Ishikawa (cell line): ENCODE measurements around the gene PYGO2.
A peak's percentile ranks its signal among the peaks of the same experiment; 100 is the strongest.

Experiments
- CEBPB ChIP-seq: IDR thresholded peaks from 2 replicates; pipeline ENCODE4 v1.6.1; 2012
- CREB1 ChIP-seq: IDR thresholded peaks from 2 replicates; pipeline ENCODE4 v1.6.1; 2012; ENCODE audit warnings: low read depth
- EGR1 ChIP-seq: IDR thresholded peaks from 2 replicates; pipeline ENCODE4 v1.6.1; 2012
- EP300 ChIP-seq: IDR thresholded peaks from 2 replicates; pipeline ENCODE4 v1.6.1; 2012; ENCODE audit warnings: borderline replicate concordance
- TAF1 ChIP-seq: IDR thresholded peaks from 2 replicates; pipeline ENCODE4 v1.6.1; 2012; ENCODE audit warnings: low read depth, mild to moderate bottlenecking
- YY1 ChIP-seq: IDR thresholded peaks from 2 replicates; pipeline ENCODE4 v1.6.1; 2012; ENCODE audit warnings: low read depth
- TF ChIP-seq, protein P1 (sequence below): IDR thresholded peaks from 2 replicates; pipeline ENCODE4 v1.6.1; 2012
- TF ChIP-seq, protein P2 (sequence below): IDR thresholded peaks from 2 replicates; pipeline ENCODE4 v1.6.1; 2012; ENCODE audit warnings: low read depth, mild to moderate bottlenecking
- TF ChIP-seq, protein P3 (sequence below): IDR thresholded peaks from 2 replicates; pipeline ENCODE4 v1.6.1; 2012

DNA sequence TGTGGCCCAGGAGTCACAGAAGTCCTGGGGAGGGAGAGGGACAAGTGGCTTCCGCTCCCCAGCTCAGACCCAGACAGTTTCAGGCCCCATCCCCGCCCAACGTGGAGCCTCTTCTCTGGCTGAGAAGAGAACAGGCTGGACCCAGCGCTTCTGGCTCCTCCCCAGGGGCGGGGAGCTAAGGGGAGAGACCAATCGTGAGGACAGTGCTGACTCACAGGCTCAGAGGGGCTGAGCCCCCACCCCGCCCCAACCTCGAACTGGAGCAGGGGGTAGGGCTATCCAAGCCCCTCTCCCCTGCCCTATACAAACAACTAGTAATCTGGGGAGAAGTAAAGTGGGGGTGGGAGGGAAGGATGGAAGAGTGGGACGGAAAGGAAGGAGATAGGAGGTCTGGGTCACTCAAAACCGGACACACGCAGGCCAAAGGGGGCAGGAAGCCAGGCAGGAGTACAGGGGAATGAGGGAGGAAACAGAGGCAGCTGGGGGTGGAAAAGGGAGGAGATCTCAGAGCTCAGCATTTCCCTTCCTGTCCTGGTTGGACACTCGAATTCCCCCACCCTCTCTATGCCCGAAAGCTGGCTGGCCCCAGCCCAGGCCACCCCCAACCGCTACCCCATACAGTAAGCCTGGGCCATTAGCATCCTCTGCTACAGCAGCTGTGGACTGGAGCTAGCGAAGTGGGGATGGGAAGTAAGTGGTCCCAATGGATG, 9.2 kb upstream of the PYGO2 start, which contains the start of gene SHC1:
- TF ChIP-seq, protein P1, sequence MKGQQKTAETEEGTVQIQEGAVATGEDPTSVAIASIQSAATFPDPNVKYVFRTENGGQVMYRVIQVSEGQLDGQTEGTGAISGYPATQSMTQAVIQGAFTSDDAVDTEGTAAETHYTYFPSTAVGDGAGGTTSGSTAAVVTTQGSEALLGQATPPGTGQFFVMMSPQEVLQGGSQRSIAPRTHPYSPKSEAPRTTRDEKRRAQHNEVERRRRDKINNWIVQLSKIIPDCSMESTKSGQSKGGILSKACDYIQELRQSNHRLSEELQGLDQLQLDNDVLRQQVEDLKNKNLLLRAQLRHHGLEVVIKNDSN: no peak
- TF ChIP-seq YY1 (no peak), CREB1 (no peak), TAF1 (peak; percentile 17; the same call in 1 of the 2 replicates), EGR1 (no peak), EP300 (no peak), CEBPB (no peak)
- TF ChIP-seq, protein P2, sequence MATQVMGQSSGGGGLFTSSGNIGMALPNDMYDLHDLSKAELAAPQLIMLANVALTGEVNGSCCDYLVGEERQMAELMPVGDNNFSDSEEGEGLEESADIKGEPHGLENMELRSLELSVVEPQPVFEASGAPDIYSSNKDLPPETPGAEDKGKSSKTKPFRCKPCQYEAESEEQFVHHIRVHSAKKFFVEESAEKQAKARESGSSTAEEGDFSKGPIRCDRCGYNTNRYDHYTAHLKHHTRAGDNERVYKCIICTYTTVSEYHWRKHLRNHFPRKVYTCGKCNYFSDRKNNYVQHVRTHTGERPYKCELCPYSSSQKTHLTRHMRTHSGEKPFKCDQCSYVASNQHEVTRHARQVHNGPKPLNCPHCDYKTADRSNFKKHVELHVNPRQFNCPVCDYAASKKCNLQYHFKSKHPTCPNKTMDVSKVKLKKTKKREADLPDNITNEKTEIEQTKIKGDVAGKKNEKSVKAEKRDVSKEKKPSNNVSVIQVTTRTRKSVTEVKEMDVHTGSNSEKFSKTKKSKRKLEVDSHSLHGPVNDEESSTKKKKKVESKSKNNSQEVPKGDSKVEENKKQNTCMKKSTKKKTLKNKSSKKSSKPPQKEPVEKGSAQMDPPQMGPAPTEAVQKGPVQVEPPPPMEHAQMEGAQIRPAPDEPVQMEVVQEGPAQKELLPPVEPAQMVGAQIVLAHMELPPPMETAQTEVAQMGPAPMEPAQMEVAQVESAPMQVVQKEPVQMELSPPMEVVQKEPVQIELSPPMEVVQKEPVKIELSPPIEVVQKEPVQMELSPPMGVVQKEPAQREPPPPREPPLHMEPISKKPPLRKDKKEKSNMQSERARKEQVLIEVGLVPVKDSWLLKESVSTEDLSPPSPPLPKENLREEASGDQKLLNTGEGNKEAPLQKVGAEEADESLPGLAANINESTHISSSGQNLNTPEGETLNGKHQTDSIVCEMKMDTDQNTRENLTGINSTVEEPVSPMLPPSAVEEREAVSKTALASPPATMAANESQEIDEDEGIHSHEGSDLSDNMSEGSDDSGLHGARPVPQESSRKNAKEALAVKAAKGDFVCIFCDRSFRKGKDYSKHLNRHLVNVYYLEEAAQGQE: no peak
- TF ChIP-seq, protein P3, sequence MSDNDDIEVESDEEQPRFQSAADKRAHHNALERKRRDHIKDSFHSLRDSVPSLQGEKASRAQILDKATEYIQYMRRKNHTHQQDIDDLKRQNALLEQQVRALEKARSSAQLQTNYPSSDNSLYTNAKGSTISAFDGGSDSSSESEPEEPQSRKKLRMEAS: no peak
